ENCODE data around the gene S100A4. TPM values are rescaled to one million over a fixed set of nuclear protein-coding genes. Genes with fewer than 3 reads are reported as not detected.

S100A4 gene
- total RNA-seq, 1 experiment from 2014 or later = 22.7 TPM

DNA sequence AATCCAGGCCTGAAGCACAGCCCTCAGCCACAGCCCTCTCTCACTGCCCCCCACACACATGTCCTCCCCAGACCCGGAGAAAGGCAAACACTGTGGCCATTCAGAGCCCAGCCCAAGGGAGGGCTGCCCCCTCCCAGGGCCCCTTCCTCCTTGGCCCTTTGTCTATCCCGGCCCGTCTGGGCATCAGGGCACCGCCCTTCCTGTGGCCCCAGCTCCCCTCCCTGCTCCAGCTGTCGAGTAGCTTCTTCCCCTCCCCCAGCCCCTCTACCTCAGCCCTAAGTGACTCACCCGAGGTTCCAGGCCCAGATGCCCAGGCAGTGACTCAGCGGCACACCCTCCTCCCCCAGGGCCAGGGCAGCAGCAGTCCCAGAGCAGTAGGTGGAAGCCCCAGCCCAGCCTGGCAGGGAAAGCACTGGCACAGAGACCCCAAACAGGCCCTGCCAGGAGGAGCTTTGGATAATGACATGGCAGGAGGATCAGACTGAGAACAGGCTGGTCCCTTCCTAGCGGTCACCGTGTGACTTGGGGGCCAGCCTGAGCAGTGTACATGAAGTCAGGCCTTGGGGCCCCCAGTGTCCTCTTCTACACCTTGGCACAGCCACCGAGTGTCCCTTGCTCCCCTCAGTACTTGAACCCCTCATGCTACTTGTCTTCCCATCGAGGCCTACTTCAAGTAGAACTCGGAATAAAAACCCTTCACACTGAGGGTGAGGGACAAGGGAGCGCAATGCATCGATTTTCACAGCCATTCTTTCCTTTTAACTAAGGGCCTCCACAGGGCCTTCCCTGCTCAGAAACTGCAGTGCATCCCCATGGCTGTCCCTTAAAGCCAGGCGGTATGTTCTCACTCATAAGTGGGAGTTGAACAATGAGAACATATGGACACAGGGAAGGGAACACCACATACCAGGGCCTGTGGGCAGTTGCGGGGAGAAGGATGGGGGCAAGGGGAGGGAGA lies 21.1 kb upstream of the S100A4 start (continued):
- TF ChIP-seq ARID4B (CRISPR knock-in tag; IDR thresholded peaks at IDR 0.05; ENCODE audit: borderline replicate concordance) (0 out of 2 replicates have a peak, but pooled peaks have one; percentile 46), ZNF232 (CRISPR knock-in tag; IDR thresholded peaks at IDR 0.05) (no peak)

DNA sequence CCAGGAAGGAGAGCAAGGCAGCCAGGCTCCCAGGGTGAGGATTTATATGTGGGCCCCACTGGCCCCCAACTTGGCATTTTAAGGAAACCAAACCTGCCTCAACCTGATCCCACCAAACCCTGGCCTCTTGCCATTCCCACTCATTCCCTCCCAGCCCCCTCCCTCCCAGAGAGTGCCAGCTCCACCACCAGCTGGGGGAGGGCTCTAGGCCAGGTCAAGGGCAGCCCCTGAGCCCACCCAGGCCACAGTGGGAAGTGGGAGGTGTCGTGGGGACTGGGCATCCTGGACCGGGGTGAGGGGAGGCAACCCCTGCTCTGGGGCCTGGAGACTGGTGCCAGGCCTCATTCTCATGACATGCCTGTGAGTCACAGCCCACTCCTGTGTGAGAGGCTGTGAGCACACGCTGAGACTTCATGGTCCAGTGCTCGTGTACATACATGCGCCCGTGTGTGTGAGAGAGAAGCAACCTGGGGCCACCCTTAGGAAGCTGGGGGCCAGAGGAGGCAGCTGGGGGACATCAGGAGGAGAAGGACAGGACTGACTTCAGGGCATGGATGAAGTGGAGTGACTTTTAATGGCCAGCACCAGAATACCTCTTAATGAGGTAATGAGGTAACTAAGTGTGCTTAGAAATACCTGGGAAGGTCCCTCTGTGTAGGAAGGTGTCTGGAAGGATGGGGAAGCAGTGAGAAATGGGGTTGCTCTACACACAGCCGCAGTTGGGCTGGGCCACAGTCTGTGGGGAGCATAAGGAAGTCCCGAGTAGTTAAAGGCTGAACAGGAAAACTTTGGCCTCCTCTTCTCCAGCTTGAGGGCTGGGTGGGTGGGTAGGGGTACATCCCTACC lies 20.1 kb upstream of the S100A4 start, which contains the start of gene S100A2:
S100A2 (minus strand) TSS at position 316 of the 846 bp plus-strand sequence. CDS start 1,967 bp downstream, outside the sequence.
- H3K4me3 Mint-ChIP-seq = no peak within 1 kb of the TSS
- CTCF ChIA-PET = interaction anchor here (0.6 to 2.2 kb wide), 14 partner anchors 15 to 213 kb away, joined by 3 to 33 read pairs (median 5); partner anchors contain the start of genes CHTOP, S100A13, S100A14 and S100A4
- TF ChIP-seq, protein P1, sequence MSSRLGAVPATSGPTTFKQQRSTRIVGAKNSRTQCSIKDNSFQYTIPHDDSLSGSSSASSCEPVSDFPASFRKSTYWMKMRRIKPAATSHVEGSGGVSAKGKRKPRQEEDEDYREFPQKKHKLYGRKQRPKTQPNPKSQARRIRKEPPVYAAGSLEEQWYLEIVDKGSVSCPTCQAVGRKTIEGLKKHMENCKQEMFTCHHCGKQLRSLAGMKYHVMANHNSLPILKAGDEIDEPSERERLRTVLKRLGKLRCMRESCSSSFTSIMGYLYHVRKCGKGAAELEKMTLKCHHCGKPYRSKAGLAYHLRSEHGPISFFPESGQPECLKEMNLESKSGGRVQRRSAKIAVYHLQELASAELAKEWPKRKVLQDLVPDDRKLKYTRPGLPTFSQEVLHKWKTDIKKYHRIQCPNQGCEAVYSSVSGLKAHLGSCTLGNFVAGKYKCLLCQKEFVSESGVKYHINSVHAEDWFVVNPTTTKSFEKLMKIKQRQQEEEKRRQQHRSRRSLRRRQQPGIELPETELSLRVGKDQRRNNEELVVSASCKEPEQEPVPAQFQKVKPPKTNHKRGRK (CRISPR knock-in tag; IDR thresholded peaks at IDR 0.05; ENCODE audit: borderline replicate concordance) = no peak
- TF ChIP-seq CREB1 (CRISPR knock-in tag; IDR thresholded peaks at IDR 0.05) (no peak), TEAD1 (CRISPR knock-in tag; IDR thresholded peaks at IDR 0.05) (no peak), JUN (CRISPR knock-in tag; IDR thresholded peaks at IDR 0.05) (no peak), ATF6 (CRISPR knock-in tag; IDR thresholded peaks at IDR 0.05) (no peak), SMAD3 (CRISPR knock-in tag; IDR thresholded peaks at IDR 0.05; ENCODE audit: borderline replicate concordance) (no peak), CTCF (IDR thresholded peaks at IDR 0.05) (no peak), PRDM15 (CRISPR knock-in tag; IDR thresholded peaks at IDR 0.05) (no peak), ZNF263 (CRISPR knock-in tag; IDR thresholded peaks at IDR 0.05; ENCODE audit: low read depth) (no peak), ESRRA (CRISPR knock-in tag; IDR thresholded peaks at IDR 0.05; ENCODE audit: borderline replicate concordance) (no peak), IRF2 (CRISPR knock-in tag; IDR thresholded peaks at IDR 0.05; ENCODE audit: borderline replicate concordance, low read depth) (no peak), PRRX2 (CRISPR knock-in tag; IDR thresholded peaks at IDR 0.05) (no peak)
- TF ChIP-seq, protein P2, sequence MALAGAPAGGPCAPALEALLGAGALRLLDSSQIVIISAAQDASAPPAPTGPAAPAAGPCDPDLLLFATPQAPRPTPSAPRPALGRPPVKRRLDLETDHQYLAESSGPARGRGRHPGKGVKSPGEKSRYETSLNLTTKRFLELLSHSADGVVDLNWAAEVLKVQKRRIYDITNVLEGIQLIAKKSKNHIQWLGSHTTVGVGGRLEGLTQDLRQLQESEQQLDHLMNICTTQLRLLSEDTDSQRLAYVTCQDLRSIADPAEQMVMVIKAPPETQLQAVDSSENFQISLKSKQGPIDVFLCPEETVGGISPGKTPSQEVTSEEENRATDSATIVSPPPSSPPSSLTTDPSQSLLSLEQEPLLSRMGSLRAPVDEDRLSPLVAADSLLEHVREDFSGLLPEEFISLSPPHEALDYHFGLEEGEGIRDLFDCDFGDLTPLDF (CRISPR knock-in tag; IDR thresholded peaks at IDR 0.05) = no peak

More for the DNA sequence above, 20.1 kb upstream of the S100A4 start, which contains the start of gene S100A2:
- POLR2A ChIA-PET = interaction anchor here (0.6 kb wide), 1 partner anchor 40 kb away, joined by 3 read pairs; no protein-coding TSS in a partner anchor
- ATAC-seq = no peak
- H3K36me3 Mint-ChIP-seq = no peaks in the 10 kb centered on the region
- no peak for DNase-seq (ENCODE audit: low spot score)
- peak within 1 kb of the TSS; percentile 85 for H3K27ac Mint-ChIP-seq
- H3K9me3 Mint-ChIP-seq = no peaks in the 10 kb centered on the region
- peaks cover 33% of the 10 kb centered on the region for H3K4me1 Mint-ChIP-seq
- no peaks in the 10 kb centered on the region for H3K27me3 Mint-ChIP-seq (ENCODE audit: low read depth)

Measured in WTC11 (cell line).